Bone marrow (tissue), 2 donors: ENCODE results near the gene ADARB2.

Experiments used
- DNase-seq, 2 donors: peaks; one replicate each; lab custom pipeline; 2025; lab: John Stamatoyannopoulos, UW

Gene ADARB2

DNA sequence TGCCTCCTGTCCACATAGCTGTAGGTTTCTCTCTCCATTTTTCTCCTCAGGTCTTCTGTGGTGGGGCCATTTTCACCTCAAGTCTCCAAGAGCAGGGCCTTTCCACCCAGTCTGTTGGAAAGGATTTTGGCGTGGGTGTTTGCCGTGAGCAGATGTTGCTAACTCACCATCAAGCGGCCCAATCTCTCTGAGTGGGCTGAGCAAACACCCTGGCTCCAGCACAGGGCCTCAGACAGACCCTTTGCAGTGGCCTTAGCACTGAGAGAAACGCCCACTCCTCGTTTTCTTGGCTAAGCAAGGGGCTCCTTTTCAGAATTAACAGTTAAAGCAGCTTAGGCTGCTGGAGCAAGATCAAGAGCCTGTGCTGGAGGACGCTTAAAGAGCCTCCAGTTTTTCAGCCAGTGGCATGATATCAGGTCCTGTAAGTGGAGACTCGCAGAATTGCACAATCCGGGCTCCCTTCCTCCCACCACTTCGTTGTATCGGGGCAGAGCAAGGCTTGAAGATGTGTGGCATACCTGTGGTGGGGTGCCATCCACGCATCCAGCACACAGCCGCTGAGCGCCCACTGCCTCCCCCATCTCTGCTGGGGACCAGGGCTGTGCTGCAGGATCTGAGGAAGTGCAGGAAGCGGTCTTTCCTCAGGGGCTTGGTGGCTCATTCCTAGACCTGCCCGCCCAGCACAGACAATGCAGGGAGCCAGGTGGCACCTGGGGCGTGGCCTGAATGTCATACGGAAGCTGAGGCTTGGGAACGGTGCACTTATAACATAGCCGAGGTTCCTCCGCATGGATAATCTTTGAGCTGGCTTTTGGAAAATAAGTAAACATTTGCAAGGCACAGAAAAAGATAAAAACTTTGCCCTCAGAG, 142.7 kb downstream of the ADARB2 start:
- no peak for DNase-seq

DNA sequence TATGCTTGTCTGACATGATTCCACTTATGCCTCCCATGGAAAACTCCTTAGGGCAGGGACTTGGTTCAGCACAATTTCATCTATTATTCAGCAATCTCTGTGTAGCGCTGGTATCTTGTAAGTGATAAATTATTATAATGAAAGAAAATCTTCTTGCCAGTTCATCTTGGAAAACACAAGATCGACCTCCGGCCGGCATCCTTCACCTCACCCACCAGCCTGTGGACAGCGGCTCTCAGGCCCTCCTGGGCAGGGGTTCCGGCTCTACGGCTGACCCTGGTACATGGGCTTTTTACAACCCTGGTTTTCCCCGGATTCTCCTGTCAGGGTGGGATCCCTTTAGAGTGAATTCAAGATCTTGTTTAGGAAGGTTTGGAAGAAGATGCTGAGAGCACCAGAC, 145.6 kb downstream of the ADARB2 start:
- DNase-seq, result no peak

DNA sequence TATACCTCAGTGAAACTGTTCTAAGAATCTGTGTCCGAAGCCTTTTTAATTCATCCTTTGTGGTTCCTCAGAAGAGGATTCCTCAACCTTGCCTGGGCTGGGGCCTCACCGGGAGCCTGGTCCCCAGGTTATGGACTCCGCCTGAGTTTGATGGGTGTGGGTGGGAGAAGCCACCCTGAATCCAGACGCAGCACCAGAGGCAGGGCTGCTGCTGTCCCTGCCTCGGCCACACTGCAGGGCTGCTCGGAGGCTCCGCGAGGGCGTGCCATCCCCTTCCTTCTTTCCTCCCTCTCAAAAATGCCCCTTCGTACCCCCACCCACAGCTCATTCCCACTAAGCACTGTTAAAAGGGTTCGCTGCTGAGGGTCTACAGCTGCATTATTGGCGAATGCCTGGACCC, 146.3 kb downstream of the ADARB2 start:
- DNase-seq, result no peak

DNA sequence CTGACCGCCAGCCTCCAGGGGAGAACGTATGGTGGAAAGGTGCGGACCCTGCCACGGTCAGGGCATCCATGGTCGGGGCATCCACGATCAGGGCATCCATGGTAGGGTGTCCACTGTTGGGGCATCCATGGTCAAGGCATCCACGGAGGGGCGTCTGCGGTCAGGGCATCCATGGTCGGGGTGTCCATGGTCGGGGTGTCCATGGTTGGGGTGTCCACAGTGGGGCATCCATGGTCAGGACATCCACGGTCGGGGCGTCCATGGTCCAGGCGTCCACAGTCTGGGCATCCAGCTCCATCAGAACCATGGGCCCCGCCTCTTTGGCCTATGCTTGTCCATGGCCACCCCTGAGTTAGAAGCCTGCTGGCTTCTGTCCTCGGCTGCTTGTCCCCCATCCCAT, 148.1 kb downstream of the ADARB2 start:
- DNase-seq, result no peak

DNA sequence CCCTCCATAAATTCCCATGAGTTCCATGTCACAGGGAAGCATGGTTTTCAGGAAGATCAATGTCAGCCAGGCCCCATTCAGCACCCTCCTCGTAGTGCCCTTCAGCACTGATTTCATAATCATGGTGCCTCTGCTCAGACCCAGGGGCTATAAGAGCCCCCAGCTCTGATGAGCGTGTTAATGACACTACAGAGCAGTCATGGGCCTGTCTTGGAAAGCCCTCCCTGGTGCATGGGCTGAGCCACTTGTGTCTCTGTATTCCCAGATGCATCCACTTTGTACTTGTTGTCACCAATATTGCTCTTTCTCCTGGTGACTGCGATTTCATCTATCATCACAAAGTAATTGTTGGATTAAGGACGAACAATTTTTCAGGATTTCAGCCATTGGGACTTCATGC, 154.6 kb downstream of the ADARB2 start:
- no peak for DNase-seq

DNA sequence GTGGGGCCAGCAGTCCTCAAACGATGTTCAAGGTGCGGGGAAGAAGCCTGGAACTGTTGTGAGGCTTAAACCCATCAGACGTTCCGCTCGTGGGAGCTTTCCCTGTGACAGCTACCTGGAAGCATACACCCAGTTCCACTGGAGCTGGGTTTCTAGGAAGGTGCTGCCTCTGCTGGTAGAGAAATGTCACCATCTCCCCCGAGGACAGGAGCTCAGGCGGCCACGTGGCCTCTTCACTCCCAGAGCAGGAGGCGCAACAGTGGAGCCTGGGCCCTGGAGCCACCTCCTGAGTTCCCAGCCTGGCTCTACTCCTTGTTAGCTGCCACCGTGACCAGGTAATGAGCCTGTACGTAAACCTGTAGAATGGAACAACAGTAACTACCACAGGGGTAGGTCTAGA, 156.1 kb downstream of the ADARB2 start:
- no peak for DNase-seq

DNA sequence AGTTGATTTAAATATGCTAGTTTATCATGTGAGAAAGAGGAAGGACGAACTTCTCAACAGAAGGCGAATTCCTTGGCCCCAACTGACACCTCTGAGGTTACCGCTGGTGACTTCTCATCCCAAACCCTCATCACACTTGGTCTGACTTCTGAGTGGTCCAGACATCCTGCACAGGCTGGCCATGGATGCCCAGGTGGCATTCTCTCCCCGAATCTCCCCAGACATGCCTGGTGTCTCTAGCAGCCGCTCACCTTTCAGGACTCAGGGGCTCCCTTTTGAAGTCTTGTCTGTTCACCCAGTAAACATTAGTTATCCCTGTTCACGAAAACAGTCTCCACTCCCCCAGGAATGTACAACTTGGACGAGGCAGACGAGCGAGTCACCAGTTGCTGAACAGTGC, 157.7 kb downstream of the ADARB2 start:
- DNase-seq, result no peak

DNA sequence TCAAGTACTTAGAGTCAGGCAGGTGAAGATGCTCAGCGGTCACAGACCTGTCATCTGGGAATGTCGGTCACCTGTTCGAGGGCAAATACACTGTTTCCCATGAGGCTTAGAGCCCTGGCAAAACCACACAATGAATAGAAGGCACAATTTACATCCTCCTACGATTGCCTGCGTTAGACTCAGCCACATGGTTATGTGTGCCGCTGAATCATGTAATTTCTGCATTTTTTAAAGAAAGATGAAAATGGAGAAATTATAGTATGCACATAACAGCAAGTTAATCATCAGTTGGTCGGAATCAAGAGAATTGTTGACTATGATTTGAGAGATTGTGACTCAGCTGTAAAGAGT, 158.2 kb downstream of the ADARB2 start:
- DNase-seq, result no peak

DNA sequence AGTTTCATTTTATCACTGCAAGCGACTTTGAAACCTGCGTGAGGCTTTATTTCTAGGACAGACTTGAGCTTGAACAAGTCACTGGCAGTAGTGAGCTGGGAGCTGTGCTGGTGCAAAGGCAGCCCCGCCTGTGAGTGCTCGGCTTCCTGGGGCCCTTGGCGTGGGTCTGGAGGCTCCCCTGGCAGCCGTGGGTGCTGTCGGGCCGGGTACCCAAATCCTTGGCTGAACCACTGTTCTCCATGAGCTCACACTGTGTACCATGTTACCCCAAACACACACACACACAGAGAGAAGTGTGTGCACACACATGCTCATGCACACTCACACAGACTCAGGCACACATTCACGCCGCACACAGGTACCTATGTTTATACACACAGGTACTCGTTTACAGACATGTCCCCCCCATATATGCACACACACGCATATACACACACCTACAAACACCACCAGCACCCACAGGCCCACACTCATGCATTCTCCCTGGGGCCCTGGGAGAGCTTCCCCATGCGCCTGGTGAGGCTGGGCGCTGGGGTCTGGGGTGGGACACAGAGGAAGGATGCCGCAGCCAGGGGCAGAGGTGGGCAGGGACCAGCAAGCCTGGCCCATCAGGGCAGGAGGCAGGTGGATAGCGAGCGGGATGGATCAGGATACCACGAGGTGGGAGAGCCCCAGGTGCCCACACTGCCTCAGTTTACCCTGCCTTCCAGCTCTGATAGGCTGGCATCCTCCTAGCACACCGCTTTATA, 158.8 kb downstream of the ADARB2 start:
- no peak for DNase-seq

DNA sequence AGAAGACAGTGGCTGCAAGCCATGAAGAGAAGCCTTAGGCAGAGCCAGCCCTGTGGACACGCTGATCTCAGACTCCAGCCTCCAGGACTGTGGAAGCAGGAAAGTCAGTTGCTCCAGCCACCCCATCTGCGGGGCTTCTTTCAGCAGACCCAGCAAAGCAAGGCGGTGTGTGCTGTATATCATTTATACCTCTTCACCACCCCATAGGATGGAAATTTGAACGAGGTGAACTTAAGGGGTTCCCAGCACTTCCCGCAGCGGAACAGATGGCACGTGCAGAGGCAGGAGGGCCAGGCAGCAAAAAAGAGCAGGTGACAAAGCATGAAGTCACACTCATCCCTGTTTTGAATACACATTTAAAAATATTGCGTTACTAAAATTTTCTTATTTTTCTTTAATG, 159.4 kb downstream of the ADARB2 start:
- DNase-seq, result no peak

DNA sequence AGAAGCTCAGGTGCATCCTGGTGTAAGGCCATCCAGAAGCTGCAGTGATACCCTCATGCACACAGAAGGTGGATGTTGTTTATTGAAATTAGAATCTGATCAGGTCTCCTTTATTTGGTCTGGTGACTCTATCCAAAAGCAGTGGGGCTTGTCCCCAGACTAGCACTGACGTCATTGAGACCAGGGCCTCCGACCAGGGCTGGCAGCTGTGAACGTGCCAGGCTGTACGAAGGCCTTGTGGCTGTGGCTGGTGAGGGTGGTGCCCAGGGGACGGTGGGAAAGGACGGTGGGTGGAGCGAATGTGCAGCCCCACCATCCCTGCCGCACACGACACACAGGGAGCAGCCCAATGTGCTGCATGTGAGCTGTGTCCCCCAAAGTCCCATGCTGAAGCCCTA, 160.0 kb downstream of the ADARB2 start:
- DNase-seq, result no peak

DNA sequence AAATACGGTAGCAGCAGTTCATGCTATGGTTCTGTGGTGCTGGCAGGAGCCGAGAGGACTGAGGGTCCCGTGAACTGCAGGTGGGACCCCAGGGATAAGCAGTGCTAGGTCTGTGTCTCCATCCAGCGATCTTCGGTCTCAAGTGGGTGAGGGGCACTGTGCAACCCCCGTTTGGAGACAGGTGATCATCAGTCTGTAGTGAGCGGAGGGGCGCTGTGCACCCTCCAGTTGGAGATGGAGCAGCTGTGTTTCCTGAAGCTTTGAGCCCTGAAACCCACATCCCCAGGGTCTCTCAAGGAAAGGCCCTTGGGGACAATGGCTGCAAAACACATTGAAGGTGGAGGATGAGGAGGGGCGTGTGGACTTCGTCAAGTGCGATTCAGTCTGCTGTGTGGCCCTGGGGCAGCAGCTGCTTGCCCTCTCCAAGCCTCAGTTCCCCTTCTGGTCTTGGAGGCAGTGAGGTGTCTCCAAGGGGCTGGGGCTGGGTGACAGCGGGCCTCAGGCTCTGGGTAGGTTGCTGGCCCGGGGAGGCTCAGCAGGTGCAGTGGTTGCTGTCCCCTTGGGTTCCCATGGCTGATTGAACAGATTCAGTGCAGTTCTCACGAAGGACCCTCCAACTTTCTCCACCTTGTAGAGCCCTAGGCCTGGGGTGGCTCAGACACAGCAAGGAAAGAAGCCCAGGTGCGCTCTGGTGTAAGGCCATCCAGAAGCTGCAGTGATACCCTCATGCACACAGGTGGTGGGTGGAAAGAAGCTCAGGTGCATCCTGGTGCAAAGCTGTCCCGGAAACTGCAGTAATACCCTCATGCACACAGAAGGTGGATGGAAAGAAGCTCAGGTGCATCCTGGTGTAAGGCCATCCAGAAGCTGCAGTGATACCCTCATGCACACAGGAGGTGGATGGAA, 160.6 kb downstream of the ADARB2 start:
- DNase-seq, result no peak

DNA sequence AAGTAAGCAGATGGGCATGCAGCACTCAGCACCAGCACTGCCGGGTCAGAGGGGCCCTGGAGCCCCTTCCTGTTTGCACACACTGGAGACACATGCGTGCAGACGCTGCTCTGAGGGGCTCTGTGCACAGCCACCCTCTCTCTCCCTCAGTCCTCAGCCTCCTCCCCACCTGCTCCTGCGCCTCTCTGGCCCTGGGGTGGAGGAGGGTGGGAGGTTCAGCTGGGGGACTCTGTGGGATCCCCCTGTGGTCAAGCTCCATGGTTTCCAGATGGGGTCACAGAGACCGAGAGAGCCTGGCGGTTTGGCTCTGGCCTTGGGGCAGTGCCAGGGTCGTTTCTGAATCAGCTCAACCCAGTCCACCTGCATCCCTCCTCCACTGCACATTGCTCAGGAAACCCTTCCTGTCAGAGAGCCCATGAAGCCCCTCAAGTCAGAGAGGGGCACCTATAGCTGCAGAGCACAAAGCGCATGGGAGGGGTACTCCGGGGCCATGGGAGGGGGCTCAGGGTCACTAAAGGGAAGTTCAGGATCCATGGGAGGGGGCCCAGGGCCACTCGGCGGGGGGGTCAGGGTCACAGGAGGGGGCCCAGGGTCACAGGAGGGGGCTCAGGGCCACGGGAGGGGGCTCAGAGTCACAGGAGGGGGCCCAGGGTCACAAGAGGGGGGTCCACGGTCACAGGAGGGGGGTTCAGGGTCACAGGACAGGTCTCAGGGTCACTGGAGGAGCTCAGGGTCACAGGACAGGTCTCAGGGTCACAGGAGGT, 161.7 kb downstream of the ADARB2 start:
- DNase-seq, result no peak

DNA sequence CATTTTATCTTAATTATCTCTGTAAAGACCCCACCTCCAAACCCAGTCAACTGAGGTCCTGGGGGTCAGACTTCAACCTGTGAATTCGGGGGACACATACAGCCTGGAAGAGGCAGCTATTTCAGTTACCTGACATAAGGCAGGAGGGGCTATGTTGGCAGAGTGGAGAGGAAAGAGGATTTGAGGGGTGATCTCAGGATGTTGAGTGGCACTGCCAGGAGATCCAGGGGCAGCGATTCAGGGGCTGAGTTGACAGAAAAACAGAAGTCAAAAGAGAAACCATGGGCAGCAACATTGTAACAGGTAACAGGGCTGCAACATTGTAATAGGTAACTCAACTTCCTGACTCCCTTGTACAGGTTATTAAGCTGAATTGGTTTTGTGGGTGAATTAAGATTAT, 162.6 kb downstream of the ADARB2 start:
- DNase-seq, result no peak

DNA sequence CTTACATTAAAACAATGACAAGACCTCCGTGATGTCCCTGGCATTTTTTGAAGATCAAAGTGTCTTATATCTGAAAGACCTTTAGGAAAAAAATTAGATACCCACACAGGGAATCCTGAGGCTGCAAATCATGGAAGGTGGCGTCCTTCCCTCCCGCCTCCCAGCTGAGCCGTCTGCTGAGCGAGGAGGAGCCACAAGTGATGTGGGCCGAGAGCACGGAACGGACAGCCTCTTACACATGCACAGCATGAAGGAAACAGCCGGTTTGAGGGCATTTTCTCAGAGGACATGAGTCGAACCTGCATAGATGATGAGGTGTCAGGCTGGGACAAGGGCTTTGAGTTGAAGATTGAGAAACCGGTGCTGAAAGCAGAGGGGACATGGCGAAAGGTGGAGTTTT, 163.3 kb downstream of the ADARB2 start:
- no peak for DNase-seq

DNA sequence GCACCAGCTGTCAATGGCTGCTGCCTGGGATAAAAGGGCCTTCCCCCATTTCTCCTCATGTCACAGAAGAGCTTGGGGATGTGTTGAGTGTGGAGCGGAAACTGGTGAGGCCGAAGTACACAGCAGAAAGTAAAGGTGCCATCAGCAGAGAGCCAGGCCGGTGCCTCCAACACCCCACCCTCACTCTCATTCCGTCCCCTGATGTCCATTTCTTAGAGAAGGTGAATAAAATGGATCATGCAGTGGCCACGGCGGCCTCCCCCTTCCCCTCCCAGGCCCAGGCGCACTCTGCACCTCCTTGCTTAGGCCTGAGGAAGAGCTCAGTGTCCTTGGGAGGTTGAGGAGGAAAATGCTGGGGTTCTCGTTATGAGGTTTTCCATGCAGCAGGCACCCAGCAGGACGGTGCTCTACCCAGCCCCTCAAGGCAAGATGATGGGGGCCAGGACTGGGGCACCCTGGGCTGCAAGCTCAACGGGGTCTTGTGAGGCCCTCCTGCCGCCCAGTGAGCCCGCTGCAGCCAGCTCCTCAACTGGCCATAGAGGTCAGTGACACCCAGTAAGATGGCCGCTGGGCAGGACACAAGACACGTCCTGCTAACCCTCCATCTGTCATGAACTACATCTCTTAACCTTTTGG, 163.9 kb downstream of the ADARB2 start:
- DNase-seq, result no peak

DNA sequence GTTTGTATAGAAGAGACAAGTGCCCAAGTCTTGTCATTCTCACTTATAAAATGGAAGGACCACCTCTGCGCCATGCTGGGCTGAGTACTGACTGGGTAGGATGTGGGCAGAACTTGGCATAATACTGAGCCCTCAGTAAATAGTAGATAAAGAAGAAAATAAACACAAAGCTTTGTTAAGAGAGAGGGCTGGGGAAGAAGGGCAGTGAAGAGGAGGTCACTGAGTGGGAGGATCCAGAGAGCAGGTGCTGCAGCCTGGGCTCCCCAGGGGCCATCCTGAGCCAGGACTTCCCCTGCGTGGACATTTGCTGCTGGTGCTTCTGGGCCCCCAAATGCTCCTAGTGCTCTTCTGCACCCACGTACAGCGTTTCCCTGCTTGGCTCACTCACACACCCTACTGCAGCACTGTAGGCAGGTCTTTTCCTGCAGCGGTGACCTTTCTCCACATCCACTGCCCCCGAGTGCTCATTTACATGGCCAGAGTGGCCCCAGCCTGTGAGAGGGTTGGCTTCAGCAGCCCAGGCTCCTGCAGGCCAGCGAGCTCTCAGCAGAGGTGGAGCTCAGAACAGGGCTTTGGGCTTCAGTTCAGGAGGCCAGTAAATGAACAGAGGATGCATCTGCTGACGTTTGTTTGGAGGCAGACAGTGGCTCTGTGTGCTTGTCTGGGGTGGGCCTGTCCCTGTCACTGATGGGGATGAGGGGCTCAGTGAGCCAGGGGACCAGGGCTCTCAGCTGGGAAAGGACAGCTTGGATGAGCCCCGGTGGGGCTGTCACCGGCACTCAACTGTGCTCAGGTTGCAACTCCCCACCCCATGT, 164.6 kb downstream of the ADARB2 start:
- DNase-seq, result no peak

DNA sequence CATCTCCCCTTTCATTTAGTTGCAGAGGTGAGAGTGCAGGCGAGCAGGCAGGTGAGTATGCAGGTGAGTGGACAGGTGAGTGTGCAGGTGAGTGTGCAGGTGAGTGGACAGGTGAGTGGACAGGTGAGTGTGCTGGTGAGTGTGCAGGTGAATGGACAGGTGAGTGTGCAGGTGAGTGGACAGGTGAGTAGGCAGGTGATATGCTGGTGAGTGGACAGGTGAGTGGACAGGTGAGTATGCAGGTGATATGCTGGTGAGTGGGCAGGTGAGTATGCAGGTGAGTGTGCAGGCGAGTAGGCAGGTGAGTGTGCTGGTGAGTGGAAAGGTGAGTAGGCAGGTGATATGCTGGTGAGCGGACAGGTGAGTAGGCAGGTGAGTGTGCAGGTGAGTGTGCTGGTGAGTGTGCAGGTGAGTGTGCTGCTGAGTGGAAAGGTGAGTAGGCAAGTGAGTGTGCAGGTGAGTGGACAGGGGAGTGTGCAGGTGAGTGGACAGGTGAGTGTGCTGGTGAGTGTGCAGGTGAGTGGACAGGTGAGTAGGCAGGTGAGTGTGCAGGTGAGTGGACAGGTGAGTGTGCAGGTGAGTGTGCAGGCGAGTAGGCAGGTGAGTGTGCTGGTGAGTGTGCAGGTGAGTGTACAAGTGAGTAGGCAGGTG, 165.6 kb downstream of the ADARB2 start:
- no peak for DNase-seq

DNA sequence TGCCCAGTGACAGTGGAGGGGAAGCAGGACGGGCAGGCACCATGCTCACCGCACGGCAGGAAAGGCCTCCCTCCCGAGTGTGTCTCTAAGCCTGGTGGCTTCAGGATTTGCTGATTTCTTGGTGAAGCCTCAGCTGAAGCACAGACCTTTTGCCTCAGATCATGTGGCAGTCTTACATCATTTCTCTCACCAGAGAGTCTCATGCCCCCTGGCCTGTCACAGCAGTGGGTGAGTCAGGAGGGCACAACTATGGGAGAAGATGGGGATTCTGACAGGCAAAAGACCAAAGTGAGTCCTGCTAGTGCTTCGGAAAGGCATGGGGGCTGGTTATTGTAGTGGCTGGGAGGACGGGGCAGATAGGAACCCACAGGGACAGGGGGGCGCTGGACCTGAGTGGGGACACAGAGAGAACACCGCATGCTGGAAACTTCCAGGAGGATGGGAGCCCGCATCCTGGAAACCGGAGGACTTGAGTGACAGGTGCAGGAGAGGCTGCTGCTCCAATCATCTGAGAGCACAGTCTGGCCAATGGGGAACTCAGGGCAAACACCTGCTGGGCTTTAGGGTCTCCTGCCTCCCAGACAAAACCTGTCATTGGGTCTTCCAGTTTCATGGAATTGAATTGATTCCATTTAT, 166.8 kb downstream of the ADARB2 start:
- DNase-seq, result no peak
